Colon (tissue), 2 donors: ENCODE results near the gene LHFPL3.
"Not testable (repeated sequence)": the region's sequence is repeated elsewhere in the genome, so short reads cannot be mapped to it uniquely, and the experiment has no call there.

Experiments
- FAIRE-seq: peaks from 2 replicates; lab custom pipeline; 2012; peaks lifted over from hg19 to GRCh38; lab: Jason Lieb, UNC
- donor health status: control.
- donor health status: control.

Gene LHFPL3

DNA sequence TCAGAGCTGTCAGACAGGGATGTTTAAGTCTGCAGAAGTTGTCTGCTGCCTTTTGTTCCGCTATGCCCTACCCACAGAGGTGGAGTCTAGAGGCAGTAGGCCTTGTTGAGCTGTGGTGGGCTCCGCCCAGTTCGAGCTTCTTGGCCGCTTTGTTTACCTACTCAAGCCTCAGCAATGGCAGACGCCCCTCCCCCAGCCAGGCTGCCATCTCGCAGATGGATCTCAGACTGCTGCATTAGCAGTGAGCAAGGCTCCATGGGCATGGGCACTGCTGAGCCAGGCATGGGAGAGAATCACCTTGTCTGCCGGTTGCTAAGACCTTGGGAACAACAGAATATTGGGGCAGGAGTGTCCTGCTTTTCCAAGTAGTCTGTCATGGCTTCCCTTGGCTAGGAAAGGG, 267.2 kb downstream of the LHFPL3 start:
- FAIRE-seq, result not testable (repeated sequence)

DNA sequence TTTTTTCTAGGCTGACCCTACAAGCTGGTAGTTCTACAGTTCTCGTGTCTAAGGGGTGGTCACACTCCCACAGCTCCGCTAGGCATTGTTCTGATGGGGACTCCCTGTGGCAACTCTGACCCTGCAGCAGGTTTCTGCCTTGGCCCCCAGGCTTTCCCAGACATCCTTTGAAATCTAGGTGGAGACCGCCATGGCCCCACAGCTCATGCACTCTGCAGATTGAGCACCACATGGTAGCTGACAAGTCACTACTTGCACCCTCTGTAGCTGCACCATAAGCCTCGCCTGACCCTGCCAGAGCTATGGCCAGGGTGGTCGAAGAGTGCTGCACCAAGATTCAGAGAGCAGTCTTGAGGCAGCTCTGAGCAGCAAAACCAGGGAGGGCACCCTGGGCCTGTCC, 275.6 kb downstream of the LHFPL3 start:
- FAIRE-seq, result no peak

DNA sequence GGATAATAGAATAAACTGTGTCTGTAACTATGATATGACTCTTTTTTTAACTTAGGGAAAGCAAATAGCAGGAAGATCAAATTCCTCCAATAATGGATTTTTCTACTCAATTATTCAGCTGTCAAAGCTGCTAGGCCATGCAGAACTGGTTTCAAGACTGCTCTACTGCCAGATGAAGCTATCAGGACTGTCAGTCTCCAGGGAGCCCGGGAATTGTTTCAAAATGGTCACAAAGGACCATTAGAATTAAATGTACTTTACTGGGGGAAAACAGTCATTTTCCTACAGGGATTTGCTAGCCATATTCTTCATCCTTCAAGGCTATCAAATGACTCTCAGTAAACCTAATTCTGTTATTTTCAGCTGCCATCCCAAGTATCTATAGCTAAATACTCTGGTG, 276.3 kb downstream of the LHFPL3 start:
- no peak for FAIRE-seq

DNA sequence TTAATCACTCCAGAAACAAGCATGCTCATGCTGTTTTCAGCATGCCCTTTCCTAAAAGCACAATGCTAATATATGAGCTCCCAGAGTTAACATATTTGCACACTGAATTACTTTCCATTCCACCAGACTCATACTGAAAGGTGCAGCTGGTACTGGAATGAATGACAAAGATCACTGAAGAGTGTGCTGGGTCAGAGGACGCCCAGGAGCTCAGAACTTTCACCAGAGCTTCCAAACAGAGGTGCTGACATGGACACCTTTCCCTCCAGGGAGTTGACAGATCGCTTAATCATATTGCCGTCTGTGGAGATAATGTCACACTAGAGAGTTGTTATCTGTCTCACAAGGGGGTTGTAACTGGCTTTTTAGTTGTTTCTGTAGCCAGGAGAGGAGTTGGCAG, 292.9 kb downstream of the LHFPL3 start:
- no peak for FAIRE-seq

DNA sequence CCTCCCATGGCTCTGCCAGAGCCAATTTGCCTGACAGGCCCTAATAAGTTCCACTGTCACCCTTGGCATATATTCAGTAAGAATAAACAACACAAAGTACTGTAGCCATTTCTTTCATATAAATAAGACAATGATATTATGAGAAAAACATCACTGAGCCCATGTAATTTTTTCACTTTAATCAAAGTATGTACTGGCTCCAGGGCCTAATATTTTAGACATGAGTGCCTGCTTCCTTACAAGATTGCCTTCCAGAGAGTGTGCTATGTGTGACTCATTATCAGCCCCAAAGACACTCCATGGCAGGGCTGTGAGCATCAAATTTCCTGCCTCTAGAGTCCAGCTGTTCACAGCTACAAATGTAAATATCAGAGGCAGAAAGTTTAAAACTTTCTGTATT, 297.6 kb downstream of the LHFPL3 start:
- FAIRE-seq, result no peak

DNA sequence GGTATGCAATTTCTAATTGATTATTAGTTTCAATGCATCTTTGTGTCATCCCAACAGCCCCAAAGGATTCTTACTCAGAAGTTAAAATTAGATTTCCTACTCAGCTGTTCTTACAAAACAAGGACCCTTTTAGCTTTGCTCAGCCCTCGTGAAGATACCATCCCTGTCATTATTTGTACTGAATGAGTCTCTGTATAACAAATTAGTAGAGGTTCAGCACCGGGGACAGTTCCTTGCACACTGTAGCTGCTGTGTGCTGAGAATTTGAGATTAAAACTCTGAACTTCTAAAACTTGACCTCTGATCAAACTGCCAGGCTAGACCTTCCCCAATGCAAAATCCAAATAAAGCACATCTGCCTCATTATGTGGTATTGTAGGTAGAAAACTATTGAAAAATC, 299.1 kb downstream of the LHFPL3 start:
- no peak for FAIRE-seq

DNA sequence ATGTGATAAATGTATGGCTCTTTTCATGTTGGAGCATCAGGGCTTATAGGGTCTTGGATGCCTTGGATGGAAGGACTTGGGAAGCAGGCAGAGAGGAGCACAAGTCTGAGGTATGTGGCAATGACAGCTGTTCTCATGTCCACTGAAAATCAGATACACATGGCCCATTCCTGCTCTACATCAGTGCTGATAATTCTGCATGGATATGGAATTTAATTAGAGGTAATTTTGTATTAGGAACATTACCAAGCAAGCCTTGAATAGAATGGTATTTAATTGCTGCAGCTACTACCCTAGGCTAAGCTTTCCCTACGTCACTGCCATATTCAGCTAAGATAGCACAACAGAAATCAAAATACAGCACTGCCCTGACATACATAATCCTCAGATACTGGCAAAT, 299.6 kb downstream of the LHFPL3 start:
- no peak for FAIRE-seq

DNA sequence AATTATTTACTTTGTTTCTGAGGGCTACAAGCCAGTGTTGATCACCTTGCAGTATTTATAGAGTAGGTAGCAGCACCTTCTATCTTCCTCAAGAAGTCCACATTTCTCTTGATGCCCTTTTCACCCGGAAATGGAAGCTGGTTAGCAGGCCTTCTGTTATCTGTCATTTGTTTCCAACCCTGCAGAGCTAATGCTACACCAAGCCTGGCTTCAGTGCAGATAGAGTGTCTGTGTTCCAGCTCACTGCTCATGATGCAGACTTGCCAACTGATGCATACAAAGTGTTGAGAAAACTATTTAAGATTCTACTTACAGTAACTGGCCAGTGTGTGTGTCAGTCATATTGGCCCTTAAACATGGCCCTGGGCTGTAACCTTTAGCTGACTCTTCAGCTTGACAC, 301.0 kb downstream of the LHFPL3 start:
- no peak for FAIRE-seq

DNA sequence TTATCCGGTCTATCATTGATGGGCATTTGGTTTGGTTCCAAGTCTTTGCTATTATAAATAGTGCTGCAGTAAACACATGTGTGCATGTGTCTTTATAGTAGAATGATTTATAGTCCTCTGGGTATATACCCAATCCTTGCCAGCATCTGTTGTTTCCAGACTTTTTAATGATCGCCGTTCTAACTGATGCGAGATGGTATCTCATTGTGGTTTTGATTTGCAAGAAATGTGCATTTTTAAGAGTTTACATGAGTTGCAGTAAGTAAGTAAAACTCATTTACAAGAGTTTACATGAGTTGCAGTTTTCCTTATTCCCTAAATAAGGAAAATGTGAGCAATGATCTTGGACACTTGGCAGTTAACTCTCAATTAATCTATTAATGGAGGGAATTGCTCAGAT, 312.1 kb downstream of the LHFPL3 start:
- no peak for FAIRE-seq

DNA sequence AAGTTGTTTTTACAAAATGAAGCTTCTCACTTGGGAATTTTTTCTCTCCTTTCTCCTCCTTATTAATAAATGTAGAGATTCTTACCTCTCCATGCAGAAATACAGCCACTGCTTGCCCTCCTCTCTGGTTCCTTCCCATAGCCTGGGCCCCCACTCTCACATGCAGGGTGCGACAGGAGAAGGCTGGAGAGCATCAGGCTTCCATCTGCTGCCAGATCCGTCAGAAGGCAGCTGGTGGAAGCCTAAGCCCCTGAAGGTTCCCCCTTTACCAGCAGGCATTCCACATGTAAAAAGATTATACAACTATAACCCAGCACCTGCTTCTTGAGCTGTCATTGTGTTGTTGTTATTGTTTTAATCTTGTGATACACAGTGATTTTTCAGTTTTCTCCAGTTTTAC, 314.2 kb downstream of the LHFPL3 start:
- no peak for FAIRE-seq

DNA sequence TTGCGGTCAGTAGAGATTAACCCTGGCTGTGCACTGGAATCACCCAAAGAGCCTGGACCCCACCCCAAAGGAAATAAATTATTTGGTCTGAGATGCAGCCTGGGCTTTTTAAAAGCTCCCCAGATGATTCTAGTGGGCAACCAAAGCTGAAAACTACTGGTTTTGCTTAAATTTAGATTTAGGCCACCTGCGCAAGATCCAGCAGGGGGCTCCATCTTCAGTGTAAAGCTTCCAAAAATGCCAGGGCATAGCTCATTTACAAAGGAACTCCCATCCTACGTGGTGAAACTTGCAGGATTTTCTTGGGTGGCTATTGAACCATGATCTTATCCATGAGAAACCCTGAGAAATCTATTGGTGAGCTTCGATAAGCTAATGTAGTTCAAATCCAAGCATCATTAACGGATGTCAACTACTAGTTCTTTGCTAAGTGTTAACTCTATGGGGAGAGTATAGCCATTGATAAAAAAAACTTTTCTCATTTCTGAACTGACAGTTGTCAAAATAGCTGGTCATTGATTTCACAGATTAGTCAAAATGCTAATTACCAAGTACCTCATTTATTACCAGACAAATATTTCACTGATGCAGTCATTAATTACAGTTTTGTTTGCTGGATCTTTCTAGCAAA, 315.3 kb downstream of the LHFPL3 start:
- FAIRE-seq, result no peak

DNA sequence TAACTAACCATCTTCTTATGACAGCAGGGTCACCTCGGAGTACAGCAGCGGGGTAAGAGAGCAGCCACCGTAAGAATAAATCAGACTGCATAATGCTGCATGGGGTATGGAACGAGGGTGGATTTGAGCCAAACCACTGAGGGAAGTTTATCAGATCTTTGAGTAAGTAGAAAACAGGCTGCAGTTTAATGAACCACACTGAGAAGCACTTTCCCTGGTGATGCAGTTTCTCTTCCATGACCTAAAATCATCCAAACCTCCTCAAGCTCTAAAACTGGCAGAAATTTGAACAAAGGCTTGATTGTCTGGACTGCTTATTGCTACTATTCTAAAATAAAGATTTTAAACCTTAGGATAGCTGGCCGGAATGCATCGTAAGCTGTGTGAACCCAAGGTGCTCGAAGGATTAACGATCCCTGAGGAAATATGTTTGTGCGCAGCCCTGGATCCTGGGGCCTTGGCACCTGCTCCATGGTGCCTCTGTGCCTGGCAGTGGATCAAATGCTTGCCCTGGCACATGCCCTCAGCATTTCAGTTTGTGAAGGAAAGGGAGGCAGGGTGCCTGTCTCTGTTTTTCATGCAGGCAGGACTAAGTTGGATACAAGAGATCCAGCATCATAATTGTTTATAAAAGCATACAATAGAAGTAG, 322.7 kb downstream of the LHFPL3 start:
- FAIRE-seq, result no peak

DNA sequence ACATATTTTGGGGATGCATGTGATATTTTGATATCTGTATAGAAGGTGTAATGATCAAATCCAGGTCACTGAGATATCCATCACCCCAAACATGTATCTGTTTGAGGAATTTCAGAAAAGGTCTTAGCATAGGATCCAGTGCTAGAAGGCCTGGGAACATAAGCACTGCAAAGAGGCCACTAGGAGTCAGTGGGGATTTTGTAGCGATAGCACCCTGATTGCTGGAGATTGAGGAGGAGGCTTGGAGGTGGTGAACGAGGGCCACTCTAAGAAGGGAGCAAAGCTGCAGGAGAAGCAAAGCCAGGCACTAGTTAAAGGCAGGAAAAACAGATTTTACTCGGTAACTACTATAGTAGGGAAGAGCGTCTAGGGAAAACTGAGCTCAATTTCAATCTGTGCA, 324.0 kb downstream of the LHFPL3 start:
- FAIRE-seq, result no peak

DNA sequence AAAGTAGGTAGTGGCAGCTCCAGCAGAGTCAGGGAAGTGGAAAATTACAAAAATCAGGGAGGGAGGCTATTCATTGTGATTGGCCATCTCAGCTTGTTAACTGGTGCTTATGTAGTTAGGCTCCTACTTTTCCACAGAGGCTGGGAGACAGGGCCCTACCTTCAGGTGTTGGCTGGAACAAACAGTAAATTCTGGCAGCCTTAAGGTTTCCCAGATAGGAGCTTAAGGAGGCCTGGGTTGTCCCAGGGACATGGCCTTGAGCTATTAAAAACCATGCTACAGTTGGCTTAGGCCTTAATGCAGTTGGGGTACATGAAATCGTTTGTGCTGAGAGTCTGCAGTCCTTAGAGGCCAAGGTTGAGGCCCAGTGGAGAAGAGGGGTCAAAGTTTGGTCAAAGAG, 324.5 kb downstream of the LHFPL3 start:
- FAIRE-seq, result no peak

DNA sequence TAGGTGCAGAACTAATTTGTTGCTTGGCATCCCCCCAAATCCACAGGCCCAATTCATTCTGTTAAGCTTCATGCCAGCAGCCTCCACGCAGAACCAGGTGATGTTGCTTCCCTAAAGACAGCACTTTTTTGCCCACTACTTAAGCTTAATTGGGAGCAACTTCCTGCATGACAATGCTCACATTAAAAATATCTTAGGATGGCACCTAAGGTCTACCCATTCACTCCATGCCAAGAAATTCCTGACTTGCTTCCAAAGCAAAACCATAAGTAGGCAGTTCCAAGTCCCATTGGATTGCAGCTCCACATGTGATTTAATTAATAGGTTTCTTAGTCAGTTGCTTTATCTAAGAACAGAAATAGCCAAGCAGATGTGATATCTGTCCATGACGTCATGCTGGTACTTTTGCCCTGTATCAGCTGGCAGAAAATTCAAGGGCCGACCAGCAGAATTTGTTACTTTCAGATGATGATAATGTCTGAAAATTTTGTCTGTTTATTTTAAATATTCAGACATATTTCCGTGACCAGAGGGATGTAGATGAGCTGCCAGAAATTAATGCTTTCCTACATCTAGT, 325.5 kb downstream of the LHFPL3 start:
- FAIRE-seq, result no peak

DNA sequence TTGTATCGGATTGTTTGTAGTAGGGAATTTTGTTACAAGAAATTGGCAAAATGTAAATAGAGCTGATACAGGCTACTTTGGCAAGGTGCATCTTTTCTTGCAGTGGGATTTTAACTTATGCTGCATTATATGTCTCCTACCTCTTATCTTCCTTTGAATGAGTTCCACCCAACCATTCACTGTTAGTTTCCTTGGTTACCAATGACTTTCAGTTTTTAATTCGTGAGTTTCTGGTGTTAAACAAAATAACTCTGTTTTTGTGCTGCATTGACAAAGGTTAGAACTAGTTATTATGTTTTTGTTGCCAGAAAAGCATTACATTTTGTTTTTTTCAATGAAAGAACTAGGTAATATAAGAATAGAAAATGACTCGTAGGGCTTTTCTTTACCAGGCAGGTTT, 327.2 kb downstream of the LHFPL3 start:
- FAIRE-seq, result no peak

DNA sequence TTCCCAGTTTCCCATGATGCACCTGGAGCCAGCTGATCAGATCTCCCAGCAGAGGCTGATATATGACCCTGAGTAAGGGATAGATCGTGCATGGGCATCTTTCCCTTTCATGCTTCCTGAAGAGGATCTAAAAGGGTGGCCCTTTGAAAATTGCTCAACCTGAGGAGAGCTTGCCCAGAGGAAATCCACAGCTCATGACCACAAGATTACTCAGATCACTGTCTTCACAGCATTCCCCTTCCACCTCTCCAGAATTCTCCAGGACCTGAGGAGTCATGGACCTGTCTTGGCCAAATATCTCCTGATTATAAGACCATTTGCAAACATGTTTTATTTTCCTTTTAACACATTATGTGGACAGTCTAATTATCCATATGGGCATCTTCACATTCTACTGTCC, 328.1 kb downstream of the LHFPL3 start:
- no peak for FAIRE-seq

DNA sequence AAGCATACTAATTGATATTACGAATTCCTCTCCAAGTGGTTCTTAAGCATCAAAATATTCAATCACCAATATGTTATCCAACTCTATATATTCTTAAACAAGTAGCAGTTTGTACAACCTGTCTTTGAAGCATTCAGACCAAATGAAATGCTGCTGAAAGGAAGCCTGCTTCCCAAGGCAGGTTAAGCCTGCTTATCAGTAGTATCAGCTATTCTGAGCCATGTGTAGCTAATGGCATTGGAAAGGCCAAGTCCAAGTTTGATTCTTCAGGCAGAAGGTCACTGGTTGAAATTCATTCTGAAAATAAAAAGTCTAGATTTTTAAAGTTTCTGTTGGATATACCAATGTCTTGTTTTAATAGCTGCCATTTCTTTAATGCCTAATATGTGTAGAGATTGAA, 328.7 kb downstream of the LHFPL3 start:
- no peak for FAIRE-seq

DNA sequence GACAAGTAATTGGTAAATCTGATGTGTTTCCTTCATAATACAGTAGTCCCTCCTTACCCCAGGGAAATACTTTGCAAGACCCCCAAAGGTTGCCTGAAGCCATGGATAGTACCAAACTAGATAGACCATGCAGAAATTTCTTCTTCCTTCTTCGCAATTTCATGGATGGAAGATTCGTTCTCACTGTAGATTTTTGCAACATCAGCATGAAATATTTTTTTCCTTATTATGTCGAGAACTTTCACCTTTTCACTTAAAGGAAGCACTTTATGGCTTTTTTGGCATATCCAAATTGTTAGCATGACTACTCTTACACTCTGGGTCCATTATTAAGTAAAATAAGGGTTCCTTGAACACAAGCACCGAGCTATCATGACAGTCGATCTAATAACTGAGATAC, 333.2 kb downstream of the LHFPL3 start:
- no peak for FAIRE-seq

DNA sequence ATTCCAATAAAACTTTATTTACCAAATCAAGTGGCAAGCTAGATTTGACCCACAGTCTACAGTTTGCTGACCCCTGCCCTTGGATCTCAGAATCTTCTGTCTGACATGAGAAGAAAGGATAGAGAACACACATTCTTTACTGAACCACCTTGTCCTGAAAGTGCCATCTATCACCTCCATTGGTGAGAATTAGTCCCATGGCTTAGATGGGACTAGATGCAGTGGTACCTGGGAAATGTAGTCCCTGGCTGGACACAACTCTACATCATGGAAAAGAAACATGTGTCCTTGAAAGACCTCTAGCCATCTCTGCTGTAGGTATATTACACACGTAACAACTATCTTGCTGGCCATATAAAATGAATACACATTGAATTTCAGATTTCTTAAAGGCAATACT, 336.2 kb downstream of the LHFPL3 start:
- no peak for FAIRE-seq

DNA sequence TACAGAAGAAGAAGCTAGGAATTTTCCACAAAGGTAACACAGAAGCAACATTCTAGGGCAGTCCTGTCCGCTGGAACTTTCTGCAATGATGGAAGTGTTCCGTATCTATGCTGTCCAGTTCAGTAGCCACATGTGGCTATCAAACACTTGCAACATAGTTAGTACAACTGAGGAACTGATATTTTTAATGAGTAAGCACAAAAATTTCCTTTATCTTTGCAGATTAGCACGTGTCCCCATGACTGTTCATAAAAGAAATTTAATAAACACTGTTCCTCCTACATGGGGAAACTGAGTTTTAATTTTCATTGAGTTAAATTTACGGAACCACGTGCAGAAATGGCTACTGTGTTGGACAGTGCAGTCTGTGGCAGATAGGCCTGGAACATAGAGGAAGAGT, 349.2 kb downstream of the LHFPL3 start:
- FAIRE-seq, result no peak

DNA sequence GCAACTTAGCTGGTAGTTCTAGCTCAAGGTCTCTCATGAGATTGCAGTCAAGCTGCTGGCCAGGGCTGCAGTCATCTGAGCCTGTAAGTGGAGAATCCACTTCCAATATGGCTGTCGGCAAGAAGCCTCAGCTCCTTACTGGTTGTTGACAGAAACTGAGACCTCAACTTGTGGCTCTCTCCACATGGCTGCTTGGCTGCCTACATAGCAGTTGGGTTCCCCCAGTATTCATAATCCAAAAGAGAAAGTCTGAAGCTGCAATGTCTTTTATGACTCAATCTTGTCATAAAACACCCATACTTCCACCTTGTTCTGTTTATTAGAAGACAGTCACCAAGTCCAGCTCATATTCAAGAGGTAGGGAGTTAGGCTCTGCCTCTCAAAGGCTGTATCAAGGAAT, 350.7 kb downstream of the LHFPL3 start:
- no peak for FAIRE-seq

DNA sequence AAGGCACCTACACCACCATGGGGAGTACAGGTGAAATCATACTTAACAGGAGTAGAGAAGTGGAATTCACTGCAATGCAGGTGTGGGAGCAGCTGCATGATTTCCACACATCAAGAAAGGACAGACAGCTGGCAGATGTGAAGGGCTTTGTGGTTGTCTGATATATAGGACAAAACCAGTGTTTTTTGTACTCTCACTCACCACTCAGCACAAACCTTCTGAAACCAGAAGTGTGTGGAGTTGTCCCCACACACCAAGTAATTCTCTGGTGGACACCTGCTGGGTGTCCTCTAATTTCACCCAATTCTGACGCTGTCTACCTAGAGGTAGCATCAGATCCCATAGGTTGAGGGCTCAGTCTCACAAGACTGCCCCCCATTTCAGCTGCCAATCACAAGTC, 357.9 kb downstream of the LHFPL3 start:
- no peak for FAIRE-seq

DNA sequence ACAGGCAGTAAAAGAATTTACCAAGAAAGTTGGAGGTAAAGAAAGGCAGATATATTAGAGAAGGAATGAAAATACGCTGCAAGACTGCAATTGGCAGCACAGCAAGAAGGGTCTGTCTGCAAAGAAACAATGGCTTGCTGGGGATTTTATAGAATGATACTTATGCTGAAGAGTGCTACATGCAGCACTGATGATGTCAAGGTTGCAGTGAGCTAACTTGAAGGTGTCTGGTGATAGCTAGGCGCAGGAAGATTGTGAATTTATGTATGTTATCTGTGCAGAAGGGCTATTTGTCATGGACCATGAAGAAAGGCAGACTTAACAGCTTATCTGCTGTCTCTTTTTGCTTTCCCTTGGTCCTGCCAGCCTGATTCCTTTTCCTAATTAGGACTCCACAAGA, 366.3 kb downstream of the LHFPL3 start:
- no peak for FAIRE-seq
